ENCODE measurements around the gene PKNOX2.

DNA sequence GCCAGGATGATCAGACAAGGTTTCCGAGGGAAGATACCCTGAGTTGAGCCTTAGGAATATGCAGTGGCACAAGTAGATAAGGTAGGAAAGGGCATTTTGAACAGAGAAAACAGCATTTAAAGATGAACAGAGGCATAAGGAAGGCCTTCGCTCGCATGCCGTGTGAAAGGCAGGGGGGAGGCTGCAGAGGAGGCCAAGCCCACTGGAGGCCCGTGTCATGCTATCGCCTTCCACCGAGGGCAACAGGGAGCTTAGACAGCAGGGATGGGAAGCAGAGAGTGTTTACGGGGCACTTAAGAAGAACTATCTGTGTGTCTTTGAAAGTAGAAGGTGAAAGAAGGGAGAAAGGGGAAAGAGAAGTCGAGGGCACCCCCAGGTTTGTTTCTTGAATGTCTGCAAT lies 148.3 kb downstream of the PKNOX2 start:
- no peak for TF ChIP-seq POLR2A (IDR thresholded peaks at IDR 0.05; ENCODE audit: low read length)
- no peak for TF ChIP-seq GATA1 (IDR thresholded peaks at IDR 0.05; ENCODE audit: low read depth, low read length)
